Neutrophil (primary cell): ENCODE data around the gene NEK8.

Source experiments
- H3K27ac ChIP-seq: fragments of 200-600 bp; sonication (generic); 2 replicates; pipeline ENCODE4 v1.5.1; 2016; ENCODE audit warnings: mild to moderate bottlenecking, moderate library complexity
- H3K27me3 ChIP-seq: fragments of 200-600 bp; sonication (generic); 2 replicates; pipeline ENCODE4 v1.6.0; 2016; ENCODE audit warnings: mild to moderate bottlenecking
- H3K36me3 ChIP-seq: fragments of 200-600 bp; sonication (generic); 2 replicates; pipeline ENCODE4 v1.5.1; 2017
- H3K4me1 ChIP-seq, 2 experiments: fragments of 200-600 bp in 1 of 2; sonication (generic) in 1 of 2; 1 replicate in 1 of 2; 2 replicates in 1 of 2; pipeline versions ENCODE4 v1.5.1 to v1.6.1; 2013 to 2016; ENCODE audit warnings: low read depth in 1 of 2, low read length in 1 of 2, mild to moderate bottlenecking in 1 of 2, moderate library complexity in 1 of 2; ENCODE audit not compliant: control insufficient read depth in 1 of 2, insufficient read depth in 1 of 2
- H3K4me3 ChIP-seq, 2 experiments: fragments of 200-600 bp in 1 of 2; sonication (generic) in 1 of 2; 1 replicate in 1 of 2; 2 replicates in 1 of 2; pipeline ENCODE4 v1.5.1; 2013 to 2016; ENCODE audit warnings: low read depth in 1 of 2, low read length in 1 of 2, mild to moderate bottlenecking in 1 of 2, moderate library complexity in 1 of 2
- H3K9me3 ChIP-seq: fragments of 200-600 bp; sonication (generic); 2 replicates; pipeline ENCODE4 v1.5.1; 2016
- CTCF ChIP-seq: fragments of 200-600 bp; sonication (generic); IDR thresholded peaks from 2 replicates; pipeline ENCODE4 v1.5.1; 2016; ENCODE audit warnings: antibody characterized with exemption

NEK8 gene

GRCh38 chr17:28760601-28761562 is 32.3 kb downstream of the NEK8 start:
- Histone ChIP-seq H3K36me3 (peaks cover 24% of the 10 kb centered on the region), H3K27ac (peak overlapping the region; percentile 73)
- TF ChIP-seq CTCF: peak; percentile 12

GRCh38 chr17:28763137-28763799 is 34.7 kb downstream of the NEK8 start:
- TF ChIP-seq CTCF: no peak
- Histone ChIP-seq H3K27me3 (no peaks in the 10 kb centered on the region), H3K4me1 (peaks cover 18 to 25% of the 10 kb centered on the region in 2 experiments), H3K9me3 (no peaks in the 10 kb centered on the region), H3K36me3 (peaks cover 27% of the 10 kb centered on the region), H3K4me3 (no peak overlapping the region), H3K27ac (no peak overlapping the region)

More at GRCh38 chr17:28760601-28761562, 32.3 kb downstream of the NEK8 start:
- Histone ChIP-seq H3K27me3 (no peaks in the 10 kb centered on the region), H3K4me1 (peaks cover 18 to 25% of the 10 kb centered on the region in 2 experiments), H3K9me3 (no peaks in the 10 kb centered on the region), H3K4me3 (no peak overlapping the region)

- H3K9me3 ChIP-seq: no peaks in the 10 kb centered on the region
- H3K4me3 ChIP-seq: no peak overlapping the region
- TF ChIP-seq CTCF: peak; percentile 87
- no peak overlapping the region for H3K27ac ChIP-seq
- peaks cover 22% of the 10 kb centered on the region for H3K36me3 ChIP-seq
- H3K27me3 ChIP-seq: no peaks in the 10 kb centered on the region
- peaks cover 18 to 25% of the 10 kb centered on the region in 2 experiments for H3K4me1 ChIP-seq
These were observed 35.2 kb downstream of the NEK8 start for GRCh38 chr17:28763804-28764266.

- no peak for TF ChIP-seq CTCF
- Histone ChIP-seq H3K27ac (no peak overlapping the region), H3K9me3 (no peaks in the 10 kb centered on the region), H3K27me3 (no peaks in the 10 kb centered on the region), H3K4me1 (peaks cover 18 to 25% of the 10 kb centered on the region in 2 experiments), H3K36me3 (peaks cover 10% of the 10 kb centered on the region), H3K4me3 (no peak overlapping the region)
These were observed 36.5 kb downstream of the NEK8 start for GRCh38 chr17:28765038-28765437.

GRCh38 chr17:28773736-28774135 is 45.1 kb downstream of the NEK8 start:
- Histone ChIP-seq H3K27ac (no peak overlapping the region), H3K9me3 (no peaks in the 10 kb centered on the region), H3K4me1 (peaks cover 0 to 7% of the 10 kb centered on the region in 2 experiments), H3K4me3 (no peak overlapping the region), H3K36me3 (no peaks in the 10 kb centered on the region), H3K27me3 (no peaks in the 10 kb centered on the region)
- TF ChIP-seq CTCF: no peak
